A172 (cell line): ENCODE results near the gene ESRRA. TPM values are rescaled to one million over a fixed set of nuclear protein-coding genes. Genes with fewer than 3 reads are reported as not detected.

Experiments used
- DNase-seq: peaks from one replicate; pipeline ENCODE4 v3.0.0-alpha.2; 2015; ENCODE audit warnings: low spot score
- total RNA-seq: library from RNA; depleted of rRNA; stranded (reverse); fragments of >200 nt; shearing (Covaris generic); gene quantifications from 2 replicates; pipeline ENCODE4 v1.2.3, GENCODE V29; 2014; rRNA removed

Gene ESRRA
- 30.4 and 46.6 TPM in 2 replicates for total RNA-seq

DNA sequence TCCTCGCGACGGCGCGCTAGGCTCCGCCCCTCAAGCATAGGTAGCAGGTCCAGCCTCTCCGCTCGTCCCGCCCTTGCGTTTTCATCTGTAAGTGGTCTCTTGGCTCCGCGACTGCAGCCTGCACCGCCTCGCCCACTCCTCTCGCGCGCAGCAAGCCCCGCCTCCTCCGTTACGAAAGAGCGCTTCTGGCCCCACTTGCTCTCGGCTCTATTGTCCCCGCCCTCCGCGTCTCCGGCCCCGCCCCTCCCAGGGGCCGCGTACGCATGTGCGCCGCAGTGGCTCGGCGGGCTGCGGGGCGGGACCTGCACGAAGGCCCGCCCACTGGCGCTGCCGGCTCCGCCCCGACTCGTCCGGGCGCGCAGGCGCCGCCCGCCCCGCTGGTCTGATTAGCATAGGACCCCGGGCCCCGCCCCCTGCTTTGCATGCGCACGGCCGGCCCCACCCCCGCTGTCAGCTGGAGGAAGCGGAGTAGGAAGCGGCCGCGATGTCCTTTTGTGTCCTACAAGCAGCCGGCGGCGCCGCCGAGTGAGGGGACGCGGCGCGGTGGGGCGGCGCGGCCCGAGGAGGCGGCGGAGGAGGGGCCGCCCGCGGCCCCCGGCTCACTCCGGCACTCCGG is at the start of gene ESRRA:
TSS of gene ESRRA (plus strand) at position 450 of the 616 bp plus-strand sequence. CDS start 1,656 bp downstream, outside the sequence.
- DNase-seq, result peak; percentile 96

- DNase-seq, result no peak
Measured at GRCh38 chr11:64256300-64256699, 49.0 kb upstream of the ESRRA start.

- DNase-seq, result no peak
Measured at GRCh38 chr11:64258356-64258755, 47.0 kb upstream of the ESRRA start.

GRCh38 chr11:64258946-64259532 is 46.3 kb upstream of the ESRRA start:
- DNase-seq, result no peak

- DNase-seq, result no peak
Measured at GRCh38 chr11:64259533-64260067, 45.7 kb upstream of the ESRRA start.

- no peak for DNase-seq
Measured at GRCh38 chr11:64260147-64260708, 45.1 kb upstream of the ESRRA start.

GRCh38 chr11:64261556-64262080 is 43.7 kb upstream of the ESRRA start:
- DNase-seq, result no peak

GRCh38 chr11:64262271-64263002 is 42.9 kb upstream of the ESRRA start:
- DNase-seq, result no peak

DNA sequence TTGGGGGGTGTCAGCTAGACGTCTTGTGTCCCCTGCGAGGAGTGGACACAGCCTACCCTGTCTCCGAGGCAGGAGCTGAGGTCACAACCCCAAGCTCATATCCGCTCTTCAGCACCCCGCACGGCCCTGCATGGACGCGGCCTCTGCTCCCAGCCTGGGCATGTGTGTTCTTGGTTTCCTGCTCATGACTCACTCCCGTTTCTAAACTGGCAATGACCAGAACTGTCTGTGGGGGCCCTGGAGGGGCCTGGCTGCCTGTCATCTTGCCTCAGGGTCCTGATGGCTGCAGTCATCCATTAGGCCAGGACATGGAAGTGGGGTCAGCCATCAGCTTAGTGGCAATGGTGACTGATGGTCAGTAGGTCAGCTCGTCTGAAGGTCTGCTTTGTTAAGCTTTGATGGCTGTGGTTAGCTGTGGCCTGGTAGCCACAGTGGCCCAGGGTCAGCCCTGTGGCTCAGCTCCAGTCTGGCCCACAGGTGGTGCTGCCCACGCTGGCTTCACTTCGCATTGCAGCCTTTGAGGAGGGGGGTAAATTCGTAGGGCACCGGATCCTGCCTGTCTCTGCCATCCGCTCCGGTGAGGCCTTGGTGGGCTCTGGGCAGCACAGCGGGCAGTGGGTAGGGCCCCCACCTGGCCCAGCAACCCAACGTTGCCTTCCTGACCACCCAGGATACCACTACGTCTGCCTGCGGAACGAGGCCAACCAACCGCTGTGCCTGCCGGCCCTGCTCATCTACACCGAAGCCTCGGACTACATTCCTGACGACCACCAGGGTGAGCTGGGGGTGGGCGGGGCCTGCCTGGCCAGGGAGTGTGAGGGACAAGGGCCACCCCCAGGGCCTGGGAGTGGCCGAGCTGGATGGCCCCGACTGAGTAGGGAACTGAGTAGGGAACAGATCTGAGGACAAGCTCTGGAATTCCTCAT is 42.0 kb upstream of the ESRRA start:
- peak; percentile 78 for DNase-seq

DNA sequence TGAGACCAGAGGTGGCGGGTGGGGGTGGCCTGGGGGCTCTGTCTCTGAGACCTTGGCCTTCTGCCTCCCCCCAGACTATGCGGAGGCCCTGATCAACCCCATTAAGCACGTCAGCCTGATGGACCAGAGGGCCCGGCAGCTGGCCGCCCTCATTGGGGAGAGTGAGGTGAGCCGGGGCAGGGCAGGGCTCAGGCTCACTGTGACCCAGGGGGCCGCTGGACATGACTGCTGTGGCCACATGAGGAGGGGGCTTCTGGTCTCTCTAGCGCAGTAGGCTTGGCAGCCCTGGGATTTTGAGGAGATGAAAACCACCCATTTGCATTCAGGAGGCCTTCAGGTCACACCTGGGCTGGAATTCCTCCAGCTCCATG is 41.4 kb upstream of the ESRRA start:
- DNase-seq, result no peak

GRCh38 chr11:64264371-64264852 is 40.9 kb upstream of the ESRRA start:
- no peak for DNase-seq

DNA sequence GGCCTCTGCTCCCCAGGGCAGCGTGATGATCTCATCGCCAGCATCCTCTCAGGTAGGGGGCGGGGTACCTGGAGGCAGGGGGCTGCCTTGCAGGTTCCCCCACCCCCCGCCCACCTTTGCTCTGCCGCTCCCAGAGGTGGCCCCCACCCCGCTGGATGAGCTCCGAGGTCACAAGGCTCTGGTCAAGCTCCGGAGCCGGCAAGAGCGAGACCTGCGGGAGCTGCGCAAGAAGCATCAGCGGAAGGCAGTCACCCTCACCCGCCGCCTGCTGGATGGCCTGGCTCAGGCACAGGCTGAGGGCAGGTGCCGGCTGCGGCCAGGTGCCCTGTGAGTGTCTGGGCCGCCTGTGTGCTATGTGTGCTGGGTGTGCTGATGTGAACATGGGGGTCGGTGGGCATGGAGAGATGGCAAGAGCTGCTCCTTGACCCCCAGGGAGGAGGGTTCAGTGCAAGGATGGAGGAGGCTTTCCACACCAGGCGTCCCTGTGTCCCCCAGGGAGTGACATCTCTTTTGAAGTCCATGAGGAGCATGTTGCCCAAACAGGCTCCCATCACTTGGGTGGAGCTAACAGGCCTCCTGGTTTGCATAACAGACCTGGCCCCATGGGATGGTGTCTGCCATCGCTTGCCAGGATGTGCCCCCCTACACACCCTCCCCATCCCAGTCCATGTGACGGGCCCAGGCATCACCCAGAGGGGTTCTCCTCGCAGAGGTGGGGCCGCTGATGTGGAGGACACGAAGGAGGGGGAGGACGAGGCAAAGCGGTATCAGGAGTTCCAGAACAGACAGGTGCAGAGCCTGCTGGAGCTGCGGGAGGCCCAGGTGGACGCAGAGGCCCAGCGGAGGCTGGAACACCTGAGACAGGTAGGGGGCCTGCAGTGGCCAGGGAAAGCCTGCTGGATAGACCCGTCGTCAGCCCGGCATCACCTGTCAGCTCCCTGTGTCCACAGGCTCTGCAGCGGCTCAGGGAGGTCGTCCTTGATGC is 39.9 kb upstream of the ESRRA start:
- no peak for DNase-seq

DNA sequence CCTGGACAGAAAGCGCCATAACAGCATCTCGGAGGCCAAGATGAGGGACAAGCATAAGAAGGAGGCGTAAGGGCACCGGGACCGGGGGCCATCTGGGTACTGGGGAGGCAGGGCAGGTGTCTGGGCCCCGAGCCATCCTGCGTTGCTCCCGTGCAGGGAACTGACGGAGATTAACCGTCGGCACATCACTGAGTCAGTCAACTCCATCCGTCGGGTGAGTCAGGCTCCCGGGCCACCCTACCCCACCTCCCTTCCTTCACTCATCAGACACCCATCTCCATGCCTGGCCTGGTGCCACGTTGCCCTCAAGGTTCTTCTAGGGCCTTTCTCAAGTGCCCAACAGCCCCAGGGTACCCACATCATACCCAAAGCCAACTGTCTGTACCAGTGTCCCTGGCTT is 39.0 kb upstream of the ESRRA start:
- DNase-seq, result peak; percentile 78

DNA sequence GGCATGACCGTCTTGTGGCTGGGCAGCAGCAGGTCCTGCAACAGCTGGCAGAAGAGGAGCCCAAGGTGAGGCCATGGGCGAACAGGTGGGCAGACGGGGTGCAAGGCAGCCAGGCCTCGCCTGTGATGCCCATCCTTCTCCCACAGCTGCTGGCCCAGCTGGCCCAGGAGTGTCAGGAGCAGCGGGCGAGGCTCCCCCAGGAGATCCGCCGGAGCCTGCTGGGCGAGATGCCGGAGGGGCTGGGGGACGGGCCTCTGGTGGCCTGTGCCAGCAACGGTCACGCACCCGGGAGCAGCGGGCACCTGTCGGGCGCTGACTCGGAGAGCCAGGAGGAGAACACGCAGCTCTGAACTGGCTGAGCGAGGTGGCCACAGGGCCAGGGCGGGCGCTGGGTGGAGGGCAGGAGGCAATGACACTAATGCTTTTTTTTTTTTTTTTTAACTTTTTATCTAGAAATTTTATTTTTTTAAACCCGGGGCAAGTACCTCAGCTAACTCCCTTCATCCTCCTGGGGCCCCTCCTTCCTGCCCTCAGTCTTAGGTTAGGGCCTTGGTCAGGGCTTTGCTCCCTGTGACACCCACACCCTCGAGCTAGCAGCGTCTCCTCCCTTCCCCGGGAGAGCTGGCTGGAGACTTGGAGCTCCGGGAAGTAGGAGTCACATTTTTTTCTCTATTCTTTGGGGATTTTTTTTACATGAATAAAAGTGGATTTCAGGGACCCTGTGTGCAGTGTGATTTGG is 37.9 kb upstream of the ESRRA start:
- no peak for DNase-seq

- DNase-seq, result peak; percentile 91
Measured at GRCh38 chr11:64268025-64268892, 37.1 kb upstream of the ESRRA start.

DNA sequence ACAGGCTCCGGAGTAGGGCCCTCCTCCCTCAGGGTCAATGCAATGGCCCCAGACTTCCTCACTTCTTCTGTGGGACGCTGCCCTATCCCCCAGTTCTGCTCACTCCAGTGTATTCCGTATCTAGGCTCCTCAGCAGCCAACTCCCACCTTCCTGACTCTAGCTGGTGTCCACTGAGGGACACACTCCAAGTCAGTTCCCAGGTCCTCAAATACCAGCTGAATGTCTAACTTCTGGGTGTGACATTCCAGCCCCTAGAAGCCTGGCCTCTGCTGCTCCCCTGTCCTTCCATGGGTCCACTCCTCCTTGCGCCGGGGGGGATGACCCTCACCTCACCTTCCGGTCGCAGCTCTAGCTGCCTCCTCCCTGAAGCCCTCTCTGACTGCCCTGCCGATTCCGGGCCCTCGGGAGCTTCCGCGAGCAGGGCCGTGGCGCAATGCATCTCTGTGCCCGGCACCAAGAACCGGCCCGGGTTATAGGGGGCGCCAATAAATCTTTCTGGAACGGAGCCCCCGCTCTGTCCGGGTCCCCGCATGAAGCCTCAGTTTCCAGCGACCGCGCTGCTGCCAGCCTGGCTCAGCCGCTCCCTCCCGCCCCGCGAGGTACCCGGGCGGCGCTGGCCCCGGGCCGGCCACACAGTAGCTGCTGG is 36.3 kb upstream of the ESRRA start:
- peak; percentile 63 for DNase-seq

GRCh38 chr11:64269540-64270220 is 35.6 kb upstream of the ESRRA start:
- peak; percentile 98 for DNase-seq
